DMS 273 treated with DMSO at 0.1 percent for 48 hours (cell line): ENCODE measurements around the gene RNF213.

ENCODE experiments used
- DNase-seq: peaks from one replicate; lab custom pipeline; 2025; lab: John Stamatoyannopoulos, UW

The RNF213 gene

DNA sequence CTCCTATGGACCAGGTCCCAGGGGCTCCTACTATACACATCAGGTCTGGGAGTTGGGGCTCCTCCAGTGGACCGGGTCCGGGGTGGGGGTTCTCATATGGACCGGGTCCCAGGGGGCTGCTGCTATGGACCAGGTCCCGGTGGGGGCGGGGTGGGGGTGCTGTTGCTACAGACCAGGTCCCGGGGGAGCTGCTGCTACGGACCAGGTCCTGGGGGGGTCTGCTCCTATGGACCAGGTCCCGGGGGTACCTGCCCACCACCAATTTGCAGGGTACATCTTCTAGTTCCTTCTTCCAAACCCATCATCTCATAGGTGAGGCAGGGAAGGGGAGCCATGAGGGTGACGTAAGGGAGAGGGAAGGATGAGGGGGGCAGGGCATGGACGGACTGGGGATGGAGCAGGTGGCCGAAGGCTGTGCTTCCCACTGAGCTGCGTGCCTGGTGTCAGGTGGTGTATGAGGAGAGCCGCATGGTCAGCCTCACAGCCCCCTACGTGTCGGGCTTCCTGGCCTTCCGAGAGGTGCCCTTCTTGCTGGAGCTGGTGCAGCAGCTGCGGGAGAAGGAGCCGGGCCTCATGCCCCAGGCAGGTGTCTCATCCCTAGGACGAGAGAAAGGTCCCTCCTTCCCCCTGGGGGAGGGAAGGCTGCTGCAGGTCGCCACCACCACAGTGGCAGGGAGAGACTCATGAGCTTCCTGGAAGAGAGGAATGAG, 160.9 kb downstream of the RNF213 start:
- no peak for DNase-seq

DNA sequence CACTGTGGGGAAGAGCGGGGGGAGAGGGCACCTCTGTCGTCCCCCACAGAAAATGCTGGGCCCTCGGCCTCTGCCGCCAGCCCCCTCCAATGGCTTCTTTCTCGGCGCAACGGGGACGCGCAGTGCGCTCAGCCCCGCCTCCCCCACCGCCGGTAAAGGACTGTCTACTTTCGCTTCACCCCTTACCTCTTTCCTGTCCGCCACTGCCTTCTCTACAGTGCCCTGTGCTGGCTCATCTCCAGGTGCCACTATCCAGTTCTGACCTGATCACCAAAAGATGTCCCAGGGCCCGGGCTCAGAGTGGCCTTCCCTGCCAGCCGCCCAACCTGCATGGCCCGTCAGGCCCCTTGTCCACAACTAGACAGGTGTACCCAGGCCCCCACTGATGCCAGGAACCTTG, 161.6 kb downstream of the RNF213 start:
- DNase-seq, result no peak

DNA sequence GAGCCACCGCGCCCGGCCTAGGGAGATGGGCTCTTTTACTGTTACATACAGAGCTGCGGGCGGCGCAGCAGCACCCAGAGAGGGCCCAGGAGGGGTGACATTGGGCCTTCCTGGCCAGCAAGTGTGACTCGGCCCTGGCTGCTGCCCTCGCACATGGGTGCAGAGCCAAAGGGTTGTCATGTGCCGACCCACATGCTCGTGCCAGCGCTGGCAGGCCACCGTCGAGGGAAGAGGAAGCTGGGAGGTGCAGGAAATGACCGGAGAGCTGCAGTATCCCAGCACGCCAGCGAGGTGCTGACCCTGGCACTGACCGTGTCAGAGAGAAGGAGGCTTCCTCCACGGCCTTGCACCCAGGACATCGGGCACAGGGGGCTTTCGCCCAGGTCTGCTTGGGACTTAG, 162.3 kb downstream of the RNF213 start:
- no peak for DNase-seq

DNA sequence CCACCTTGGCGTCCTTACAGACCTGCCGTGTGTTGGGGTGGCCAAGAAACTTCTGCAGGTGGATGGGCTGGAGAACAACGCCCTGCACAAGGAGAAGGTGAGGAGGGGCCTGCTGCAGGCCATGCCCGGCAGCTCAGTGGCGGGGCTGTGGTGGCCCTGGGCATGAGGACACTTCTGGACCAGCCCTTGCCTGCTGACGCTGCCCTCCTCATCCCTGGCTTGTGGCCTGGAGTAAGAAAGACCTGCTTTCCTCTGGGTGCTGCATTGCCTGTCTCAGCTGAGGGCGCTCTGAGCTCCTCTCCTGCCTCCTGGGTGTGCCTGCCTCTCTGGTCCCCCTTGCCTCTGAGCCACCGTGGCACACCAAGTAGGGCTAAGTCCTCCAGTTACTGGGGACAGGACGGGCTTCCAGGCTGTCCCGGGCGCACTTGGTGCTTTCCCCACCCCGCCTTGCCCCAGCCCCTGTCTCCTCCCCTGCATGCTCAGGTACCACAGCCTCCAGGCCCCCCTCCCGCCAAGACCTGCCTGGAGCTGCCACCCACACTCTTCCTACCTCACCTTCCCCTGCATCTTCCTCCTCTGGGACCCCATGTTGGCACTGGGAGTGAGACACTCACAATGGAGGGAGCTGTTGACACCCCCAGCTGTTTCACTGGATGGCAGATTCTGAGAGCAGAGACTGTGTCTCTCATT, 163.0 kb downstream of the RNF213 start:
- no peak for DNase-seq

DNA sequence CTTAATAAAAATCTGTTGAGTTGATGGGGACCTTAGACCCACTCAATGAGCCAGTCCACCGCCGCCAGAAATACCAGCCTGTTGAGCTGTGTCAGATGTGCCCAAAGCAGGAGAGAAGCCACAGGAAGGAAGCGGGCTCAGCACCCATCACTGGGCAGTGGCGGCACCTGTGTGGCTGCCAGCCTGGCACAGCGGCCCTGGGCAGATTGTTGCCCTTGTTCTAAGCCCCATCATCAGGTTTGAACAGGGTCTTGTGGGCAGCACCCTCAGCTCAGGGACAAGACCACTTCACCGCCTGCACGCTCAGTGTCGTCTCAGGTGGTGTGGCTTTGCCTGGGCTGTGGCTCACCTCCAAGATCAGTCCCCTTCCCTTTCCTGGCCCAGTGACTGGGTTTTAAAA, 163.6 kb downstream of the RNF213 start:
- no peak for DNase-seq

DNA sequence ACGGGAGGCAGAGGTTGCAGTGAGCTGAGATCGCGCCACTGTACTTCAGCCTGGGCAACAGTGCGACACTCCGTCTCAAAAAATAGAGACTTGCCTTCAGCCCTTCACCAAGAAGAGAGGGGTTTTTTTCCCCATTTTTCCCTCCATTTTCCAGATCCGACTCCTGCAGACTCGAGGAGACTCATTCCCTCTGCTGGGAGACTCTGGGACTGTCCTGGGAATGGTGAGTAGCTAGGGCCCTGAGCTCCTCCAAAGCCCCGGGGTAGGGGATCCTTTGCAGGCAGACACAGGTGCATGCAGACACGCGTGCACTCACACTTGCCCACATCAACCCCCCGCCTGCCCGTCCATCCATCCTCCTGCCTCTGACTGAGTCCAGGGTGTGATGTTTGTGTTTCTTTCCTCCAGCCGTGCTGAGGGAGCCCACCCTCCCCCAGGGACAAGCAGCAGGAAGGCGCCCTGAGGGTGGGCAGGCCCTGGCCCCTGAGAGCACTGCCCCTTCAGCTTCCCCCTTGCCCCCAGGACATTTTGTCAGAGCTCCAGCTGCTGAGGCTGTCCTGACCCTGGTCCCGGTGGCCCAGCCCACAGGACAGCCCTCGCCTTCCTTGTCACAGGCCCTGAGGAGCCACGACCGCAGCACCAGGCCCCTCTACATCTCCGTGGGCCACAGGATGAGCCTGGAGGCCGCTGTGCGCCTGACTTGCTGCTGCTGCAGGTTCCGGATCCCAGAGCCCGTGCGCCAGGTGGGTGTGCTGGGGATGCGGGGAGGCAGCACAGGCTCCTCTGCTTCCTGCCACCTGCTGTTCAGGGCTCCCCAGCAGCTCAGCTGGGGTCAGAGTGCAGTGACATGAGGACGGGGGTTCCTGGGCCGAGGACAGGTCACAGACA, 164.5 kb downstream of the RNF213 start:
- DNase-seq, result no peak

DNA sequence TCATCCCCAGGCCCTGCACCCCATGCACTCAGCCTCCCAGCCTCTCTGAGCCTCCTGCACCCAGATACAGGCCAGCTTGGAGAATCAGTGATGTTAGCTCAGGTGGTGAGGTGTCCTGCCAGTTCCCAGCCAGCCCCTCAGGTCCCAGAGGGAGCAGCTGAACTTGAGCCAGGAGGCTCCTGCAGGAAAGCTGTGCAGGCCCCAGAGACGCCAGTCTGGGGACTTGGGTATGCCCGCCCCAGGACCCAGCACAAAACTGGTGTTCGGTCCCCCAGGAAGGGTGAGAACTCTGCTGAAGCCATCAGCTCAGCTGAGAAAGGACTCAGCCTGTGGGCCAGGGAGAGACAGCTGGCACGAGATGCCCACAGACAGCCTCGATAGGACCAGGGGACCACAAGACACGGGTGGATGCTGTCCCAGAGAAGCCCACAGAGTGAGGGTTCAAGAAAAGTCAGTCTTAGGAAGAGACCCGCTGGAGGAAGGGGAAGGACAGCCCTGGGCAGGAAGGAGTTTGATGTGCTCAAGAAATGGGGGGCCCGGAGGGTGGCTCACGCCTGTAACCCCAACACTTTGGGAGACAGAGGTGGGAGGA, 165.3 kb downstream of the RNF213 start:
- DNase-seq, result no peak

DNA sequence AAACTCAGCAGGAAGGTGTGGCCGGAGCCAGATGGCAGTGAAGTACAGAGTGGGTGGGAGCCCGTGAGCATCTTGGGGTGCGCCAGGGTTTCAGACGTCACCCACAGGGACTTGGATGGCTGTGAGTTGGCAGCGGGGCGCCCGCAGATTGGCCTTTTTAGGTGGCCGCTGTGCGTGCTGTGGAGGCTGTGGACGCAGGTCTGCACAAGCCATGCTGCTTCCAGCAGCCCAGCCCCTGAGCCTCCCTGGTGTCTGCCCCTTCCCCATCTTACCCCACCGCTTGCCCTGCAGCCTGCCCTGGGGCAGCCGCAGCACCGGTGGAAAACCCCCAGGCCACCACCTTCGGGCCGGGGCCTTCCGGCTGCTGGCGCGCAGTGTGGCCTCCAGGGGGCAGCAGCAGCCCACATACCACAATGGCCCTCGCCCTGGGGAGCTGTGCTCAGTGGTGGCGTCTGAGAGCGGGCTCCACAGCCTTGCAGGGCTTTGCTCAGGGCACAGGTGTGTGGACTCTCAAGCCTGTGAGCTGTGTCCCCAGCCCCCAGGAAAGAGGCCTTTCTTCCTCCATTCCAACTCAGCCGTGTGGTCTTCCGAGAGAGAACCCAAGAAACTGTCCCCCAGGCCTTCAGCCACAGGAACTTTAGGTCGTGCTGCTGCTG, 166.1 kb downstream of the RNF213 start:
- no peak for DNase-seq

DNA sequence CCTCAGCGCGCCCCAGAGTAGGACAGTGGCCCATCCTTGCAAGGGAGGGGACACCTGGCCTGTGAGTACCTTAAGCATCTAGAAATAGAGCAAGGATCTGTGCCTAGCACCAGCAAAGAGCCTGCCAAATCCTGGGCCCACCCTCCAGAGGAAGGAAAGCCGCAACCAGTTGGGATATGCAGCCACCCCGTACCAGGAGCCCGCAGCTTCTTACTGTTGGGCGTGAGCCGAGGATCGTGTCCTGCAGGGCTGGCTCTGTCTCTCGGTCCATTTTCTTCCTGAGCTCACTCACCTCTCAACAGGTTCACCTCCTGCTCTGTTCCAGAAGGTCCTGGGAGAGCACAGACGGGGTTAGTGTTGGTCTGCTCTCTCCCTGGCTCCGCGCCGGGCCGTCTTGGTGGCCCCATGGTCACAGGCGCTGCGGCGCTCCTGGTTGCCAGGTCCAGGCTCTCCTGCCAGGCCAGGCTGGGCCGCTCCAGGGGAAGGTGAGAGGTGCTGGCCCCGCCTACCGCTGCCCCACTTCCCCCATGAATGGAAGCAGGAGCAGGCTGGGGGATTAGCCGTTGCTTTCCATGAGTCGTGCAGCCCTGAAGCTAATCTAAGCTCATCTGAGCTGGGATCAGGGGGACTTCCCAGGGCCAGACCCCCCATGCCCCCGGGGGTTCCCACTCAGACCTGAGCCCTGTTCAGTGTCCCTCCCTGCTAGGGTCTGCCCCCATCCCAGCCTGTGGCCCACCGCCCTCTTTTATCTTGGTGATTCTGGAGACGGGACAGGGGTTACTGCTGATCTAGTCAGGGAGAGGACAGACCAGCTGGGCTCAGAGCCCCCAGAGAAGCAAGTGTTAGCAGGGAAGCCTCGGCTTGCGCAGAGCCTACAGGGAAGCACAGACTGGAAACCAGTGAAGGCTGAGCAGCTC, 167.0 kb downstream of the RNF213 start:
- DNase-seq, result no peak

DNA sequence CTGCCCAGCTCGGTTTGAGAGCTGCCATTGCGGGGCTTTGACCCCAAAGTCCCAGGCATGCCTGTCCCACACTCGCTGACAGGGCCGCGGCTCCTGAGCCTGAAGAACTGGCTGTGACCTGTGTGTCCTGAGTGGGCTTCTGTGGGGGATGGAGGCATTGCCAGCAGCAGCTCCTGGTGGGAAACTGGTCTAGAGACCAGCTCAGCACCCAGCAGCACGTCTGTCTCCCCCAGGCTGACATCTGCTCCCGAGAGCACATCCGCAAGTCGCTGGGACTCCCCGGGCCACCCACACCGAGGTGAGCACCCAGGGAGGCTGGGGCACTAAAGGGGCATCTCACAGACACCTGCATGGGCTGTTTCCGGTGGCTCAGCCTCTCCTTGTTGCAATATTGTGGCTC, 167.7 kb downstream of the RNF213 start:
- no peak for DNase-seq

DNA sequence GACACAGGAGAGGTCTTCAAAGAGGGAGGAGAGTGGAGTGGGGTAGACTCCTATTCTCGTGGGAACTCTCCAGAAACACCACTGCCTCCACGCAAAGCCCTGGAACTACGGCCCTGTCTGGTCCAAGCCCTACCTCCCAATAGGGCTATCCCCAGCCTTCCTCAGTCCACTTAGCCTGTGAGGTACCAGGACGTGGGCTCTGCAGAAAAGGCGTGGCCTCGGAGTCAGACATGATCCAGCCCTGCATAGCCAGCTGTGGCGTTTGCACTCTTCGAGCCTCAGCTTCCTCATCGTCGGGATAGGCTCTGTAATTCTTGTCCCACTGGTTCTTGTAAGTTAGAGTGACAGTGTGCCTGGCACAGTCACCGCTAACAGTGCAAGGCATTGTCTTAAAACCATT, 168.1 kb downstream of the RNF213 start:
- no peak for DNase-seq

DNA sequence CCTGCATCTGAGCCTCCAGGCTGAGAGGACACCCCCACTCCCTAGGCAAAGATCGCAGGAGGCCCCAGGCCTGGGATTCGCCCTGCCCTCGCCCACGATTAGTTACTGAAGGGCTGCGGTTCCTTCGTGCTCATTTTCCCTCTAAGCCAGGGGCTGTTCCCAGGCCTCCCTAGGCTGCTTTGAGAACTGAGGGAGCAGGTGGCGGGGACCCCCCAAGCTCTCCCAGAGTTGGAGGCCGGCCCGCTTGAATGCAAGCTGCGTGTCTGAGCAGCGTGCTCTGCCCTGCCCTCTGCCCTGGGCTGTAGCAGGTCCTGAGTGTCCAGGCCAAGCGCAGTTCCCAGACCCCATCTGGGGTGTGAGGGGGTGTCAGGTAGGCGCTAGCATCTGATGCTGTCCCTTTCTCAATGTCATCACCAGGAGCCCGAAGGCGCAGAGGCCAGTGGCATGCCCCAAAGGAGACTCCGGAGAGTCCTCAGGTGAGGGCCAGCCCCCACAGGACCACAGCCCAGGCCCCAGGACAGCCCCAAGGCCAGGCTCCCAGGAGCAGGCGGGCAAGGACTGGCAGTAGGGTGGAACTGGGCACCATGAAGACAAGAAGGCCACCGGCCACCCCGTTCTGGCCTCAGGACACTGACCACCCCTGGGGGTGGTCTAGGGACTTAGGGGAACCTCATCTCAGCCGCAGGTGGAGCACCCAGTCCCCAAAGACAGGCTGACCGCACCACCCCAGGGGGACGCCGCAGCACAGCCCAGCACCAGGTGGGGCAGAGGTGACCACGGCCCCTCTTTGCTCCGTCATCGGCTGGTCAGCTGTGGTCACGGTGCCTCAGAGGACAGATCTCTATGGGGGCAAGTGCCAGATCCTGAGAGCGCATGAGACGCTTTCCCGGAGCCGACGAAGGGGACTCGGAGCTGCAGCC, 169.0 kb downstream of the RNF213 start:
- DNase-seq, result no peak

DNA sequence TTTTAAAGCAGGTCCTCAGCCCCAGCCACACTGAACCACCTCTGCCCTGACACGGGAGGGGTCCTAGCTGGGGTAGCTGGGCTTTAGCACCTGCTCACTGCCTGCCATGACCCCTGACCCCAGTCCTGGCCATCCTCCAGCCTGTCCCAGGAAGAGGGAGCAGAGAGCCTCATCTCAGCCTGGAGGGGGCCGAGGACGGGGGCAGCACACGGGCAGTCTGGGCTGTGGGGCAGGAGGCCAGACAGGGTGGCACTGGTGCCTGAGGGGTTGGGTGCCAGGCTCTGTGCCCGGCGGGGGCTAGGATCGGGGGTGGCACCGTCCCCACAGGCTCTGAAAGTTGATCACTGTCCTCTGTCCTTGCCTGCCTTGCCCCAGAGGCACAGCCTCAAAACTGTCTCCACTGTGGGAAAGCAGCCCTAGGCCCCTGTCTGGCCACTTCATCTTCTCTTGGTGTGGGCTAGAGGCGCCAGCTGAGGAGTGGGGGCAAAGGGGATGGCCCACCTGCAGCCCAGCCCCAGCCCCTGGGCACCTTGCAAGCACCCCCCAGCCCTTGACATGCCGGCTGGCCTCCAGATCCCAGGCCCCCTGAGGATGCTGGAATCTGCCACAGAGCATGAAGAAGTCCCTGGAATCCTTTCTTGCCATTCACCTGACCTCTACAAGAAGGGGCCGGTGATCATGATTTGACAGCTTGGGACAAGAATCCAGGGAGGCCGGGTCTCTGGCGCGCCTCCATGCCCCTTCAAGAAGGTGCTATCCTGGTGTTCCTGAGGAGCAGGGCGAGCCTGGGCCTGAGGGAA, 170.0 kb downstream of the RNF213 start:
- DNase-seq, result no peak

DNA sequence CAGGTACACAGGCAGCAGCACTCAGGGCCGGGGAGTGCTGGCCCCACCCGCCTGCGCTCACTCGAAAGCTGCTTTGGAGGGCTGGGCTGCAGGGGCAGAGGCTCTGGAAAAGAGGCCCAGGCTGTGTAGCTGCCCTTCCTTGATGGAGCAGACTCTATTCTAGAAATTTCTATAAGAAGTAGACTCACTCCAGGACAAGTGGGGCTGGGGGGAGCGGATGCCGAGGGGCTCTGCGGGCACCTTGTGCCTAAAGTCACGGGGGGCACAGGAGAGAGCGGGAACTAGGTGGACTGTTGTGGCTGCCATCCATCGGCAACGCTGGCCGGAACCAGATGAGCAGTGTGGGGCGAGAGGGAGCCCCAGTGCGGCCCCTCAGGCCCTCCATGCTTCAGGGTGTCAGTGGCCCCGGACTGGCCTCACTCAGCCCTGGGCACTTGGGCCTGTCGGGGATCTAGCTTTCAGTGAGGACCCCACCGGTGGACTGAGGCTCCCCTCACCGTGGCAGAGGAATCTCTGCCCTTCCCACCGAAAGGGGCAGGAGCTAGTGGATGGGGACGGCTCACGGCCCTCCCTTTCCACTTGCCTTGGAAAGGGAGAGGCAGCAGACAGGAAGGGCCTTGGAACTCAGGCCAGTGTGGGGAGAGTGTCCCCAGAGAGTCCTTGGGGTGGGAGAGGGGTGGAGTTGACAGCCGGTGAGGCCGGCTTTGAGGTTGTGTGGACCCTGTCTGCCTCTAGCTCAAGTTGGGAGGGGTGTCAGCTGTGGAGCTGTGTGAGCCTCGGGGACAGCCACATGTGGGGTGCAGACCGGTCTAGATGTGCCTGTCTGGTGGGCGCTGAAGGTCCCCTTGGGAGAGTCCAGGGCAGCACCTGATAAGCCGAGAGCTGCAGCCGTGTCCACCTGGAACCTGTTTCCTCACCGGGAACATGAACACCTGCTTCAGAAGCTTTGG, 170.9 kb downstream of the RNF213 start:
- no peak for DNase-seq

DNA sequence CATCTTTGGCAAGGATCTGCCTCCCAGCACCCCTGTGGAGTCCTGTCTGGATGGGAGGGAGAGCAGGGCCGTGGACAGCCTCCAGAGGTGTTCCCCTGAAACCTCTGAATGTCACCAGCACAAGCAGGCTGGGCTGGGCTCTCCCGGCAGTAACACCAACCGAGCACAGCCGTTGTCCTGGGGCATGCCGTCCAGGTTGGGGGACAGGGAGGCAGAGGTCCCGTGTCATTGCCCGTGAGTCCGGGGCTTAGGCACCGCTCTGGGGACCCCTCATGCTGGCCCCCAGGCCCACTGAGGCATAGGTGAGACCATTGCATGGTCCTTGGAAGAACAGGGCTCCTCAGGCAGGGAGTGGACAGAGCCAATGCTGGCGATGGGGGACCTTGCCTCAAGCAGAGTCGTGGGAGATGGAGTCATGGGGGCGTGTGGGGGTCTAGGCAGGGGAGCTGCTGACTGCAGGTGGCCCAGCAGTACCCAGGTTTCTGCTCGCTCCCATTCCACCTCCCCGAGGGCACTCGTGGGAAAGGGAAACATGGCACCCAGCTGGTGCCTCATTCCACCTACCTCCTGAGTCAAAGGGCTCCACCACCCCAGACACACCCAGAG, 171.8 kb downstream of the RNF213 start:
- no peak for DNase-seq

DNA sequence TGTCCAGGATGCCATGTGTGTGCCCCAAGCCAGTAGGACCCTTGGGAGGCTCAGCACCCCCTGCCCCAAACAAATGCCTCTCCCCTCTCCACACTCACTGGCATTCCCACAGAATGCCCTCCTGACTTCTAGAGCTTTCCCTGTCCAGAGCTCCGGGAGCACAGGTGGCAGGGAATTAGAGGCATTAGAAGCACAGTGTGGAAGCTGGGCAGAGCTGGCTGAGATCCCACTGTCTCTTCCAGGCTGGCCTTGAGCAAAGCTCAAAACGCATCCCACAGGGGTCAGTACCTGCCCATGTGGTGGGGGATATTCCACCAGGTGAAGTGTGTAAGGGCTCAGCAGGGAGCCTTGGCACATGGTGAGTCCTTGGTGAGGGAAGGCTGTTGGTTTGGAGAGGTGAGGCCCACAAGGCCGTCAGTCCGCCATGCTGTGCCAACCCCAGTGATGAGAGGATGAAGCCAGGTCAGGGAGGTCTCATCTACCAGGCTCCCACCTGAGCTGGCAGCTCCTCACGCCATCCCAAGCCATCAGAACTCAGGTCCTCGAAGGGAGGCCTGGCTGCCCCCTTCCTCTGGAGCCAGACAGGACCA, 172.4 kb downstream of the RNF213 start:
- no peak for DNase-seq
